ENCODE data around the gene ITGAL. TPM values are rescaled to one million over a fixed set of nuclear protein-coding genes. Genes with fewer than 3 reads are reported as not detected.

Gene ITGAL
- total RNA-seq, 4 donors from 2014 or later = 1.5 to 20.2 (median 6.3) TPM

DNA sequence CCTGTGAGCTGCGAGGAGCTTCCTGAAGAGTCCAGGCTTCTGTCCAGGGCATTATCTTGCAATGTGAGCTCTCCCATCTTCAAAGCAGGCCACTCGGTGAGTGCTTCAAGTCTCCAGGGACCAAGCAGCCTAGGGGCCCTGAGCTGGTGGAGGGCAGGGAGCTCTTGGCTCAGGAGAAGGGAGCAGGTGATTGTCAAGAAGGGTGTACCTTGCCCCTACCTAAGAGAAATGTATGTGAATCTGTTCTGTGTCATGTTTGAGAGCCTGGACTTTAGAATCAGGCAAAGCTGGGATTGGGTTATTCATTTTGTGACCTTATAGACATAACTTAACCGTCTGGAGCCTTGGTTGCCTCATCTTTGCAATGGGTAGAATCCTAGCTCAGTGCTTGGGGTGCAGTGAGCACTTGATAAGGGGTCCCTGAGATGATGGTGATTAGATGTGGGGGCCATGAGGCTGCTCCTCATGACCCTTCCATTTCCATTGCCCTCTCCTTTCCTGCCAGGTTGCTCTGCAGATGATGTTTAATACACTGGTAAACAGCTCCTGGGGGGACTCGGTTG is 37.9 kb downstream of the ITGAL start:
- DNase-seq (ENCODE audit: low spot score) (no peak), ATAC-seq (ENCODE audit: low FRiP score) (no peak)
- TF ChIP-seq, protein P1, sequence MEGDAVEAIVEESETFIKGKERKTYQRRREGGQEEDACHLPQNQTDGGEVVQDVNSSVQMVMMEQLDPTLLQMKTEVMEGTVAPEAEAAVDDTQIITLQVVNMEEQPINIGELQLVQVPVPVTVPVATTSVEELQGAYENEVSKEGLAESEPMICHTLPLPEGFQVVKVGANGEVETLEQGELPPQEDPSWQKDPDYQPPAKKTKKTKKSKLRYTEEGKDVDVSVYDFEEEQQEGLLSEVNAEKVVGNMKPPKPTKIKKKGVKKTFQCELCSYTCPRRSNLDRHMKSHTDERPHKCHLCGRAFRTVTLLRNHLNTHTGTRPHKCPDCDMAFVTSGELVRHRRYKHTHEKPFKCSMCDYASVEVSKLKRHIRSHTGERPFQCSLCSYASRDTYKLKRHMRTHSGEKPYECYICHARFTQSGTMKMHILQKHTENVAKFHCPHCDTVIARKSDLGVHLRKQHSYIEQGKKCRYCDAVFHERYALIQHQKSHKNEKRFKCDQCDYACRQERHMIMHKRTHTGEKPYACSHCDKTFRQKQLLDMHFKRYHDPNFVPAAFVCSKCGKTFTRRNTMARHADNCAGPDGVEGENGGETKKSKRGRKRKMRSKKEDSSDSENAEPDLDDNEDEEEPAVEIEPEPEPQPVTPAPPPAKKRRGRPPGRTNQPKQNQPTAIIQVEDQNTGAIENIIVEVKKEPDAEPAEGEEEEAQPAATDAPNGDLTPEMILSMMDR (IDR thresholded peaks at IDR 0.05) = no peak

DNA sequence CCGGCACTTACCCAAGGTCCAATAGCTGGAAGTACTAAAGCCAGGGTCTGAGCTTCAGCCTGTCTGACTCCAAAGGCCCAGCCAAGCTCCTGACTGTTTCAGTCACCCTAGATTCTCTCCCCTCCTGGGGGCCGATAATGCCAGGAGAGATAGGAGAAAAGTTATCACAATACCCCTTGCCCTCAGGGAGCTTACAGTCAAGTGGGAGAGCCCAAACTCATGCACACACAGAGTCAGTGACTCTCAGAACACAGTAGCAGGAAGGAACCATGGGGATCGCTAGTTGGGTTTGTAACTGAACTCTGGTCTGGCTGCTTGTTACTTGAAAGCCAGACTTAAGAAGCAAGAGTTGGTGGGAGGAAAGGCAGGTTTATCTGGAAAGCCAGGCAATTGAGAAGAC is 39.0 kb downstream of the ITGAL start:
- no peak for ATAC-seq (ENCODE audit: low FRiP score)
- TF ChIP-seq, protein P1 (IDR thresholded peaks at IDR 0.05) = no peak
- no peak for DNase-seq (ENCODE audit: low spot score)

DNA sequence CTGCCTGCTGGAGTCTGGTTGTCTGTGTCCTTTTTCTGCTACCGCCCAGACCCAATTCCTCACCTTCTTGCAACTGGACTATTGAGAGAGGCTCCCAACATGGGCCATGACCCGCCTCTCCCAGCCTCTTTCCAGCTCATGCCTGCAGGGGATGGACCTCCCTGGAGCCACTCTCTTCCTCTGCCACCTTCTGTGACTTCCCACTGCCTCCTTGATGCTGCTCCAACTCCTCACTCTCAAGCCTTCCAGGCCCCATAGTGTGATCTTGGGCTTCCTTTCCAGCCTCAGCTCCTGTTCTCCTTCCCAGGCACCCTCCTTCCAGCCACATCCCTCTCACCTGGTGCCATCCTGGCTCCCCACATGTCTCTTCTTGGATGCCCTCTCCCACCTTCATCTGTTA is 42.7 kb downstream of the ITGAL start:
- no peak for ATAC-seq (ENCODE audit: low FRiP score)
- DNase-seq (ENCODE audit: low spot score) = no peak
- TF ChIP-seq, protein P1 (IDR thresholded peaks at IDR 0.05) = no peak

DNA sequence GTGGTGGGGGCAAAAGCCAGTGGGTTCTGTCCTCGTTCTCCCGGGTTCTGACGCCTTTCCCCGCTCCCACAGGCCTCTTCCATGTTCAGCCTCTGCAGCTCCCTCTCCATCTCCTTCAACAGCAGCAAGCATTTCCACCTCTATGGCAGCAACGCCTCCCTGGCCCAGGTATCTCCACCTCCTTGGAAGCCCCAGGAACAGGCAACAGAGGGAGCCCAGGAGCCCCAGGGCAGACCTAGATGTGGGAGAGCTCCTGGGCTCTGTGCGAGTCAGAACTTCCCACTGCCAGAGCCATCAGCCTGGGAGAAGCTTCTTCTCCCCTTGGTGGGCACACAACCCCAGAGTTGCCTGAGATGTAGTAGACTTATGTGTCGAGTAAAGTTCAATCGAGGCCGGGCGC is 46.0 kb downstream of the ITGAL start:
- ATAC-seq (ENCODE audit: low FRiP score) (no peak), DNase-seq (ENCODE audit: low spot score) (no peak)
- TF ChIP-seq, protein P1 (IDR thresholded peaks at IDR 0.05) = no peak

DNA sequence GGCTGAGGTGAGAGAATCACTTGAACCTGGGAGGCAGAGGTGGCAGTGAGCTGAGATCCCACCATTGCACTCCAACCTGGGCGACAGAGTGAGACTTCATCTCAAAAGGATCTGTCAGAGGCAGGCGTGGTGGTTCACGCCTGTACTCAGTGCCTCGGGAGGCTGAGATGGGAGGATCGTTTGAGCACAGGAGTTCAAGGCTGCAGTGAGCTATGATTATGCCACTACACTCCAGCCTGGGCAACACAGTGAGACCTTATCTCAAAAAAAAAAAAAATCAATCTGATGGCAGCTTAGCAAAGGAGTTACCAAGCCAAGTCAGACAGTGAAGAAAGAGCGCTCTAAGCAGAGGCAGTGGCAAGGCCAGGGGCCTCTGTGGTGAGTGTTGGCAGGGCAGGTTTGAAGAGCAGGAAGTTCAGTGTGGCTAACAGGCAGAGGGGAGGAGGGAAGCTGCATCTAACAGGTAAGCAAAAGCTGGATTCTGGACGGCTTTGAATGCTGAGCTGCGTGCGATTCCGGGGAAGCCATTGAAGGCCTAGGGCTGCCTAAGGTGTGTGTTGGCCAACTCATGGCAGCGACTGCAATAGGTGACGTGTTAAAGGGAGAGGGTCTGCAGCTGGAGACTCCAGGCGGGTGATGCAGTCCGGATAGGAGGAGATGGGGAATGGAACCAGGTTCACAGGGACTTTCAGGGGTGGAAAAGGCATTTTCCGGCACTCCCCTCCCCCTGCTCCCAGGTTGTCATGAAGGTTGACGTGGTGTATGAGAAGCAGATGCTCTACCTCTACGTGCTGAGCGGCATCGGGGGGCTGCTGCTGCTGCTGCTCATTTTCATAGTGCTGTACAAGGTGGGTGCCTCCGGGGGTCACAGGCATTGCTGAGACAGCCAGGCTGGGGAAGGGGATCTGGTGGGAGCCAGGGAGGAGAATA is 46.8 kb downstream of the ITGAL start:
- DNase-seq (ENCODE audit: low spot score) = no peak
- TF ChIP-seq, protein P1 (IDR thresholded peaks at IDR 0.05) = no peak
- no peak for ATAC-seq (ENCODE audit: low FRiP score)

DNA sequence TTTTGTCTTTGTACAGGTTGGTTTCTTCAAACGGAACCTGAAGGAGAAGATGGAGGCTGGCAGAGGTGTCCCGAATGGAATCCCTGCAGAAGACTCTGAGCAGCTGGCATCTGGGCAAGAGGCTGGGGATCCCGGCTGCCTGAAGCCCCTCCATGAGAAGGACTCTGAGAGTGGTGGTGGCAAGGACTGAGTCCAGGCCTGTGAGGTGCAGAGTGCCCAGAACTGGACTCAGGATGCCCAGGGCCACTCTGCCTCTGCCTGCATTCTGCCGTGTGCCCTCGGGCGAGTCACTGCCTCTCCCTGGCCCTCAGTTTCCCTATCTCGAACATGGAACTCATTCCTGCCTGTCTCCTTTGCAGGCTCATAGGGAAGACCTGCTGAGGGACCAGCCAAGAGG is 48.9 kb downstream of the ITGAL start:
- ATAC-seq (ENCODE audit: low FRiP score) = no peak
- TF ChIP-seq, protein P1 (IDR thresholded peaks at IDR 0.05) = no peak
- no peak for DNase-seq (ENCODE audit: low spot score)
